ENCODE data around the gene SHROOM4.
A peak's percentile ranks its signal among the peaks of the same experiment; 100 is the strongest.

The SHROOM4 gene

DNA sequence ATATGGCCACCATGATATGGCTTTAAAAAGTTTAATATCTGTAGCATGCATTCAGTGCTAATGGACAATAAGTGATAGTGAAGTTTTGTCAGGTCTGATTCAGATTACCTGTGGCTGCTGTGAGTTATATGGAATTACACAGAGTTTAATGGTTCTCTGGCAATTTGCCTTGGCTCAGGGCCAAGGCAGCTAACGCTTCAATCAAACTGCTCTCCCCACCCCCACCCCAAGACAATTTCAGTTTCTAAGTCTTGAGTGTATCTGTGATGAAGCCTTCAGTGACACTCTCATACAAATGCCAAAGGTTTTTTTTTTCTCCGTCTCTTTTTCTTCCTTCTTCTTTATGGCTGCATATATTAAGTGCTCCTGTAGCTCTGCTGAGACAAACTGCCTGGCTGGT, 106.6 kb downstream of the SHROOM4 start:
- no peak for DNase-seq (ENCODE audit: low read depth)
- TF ChIP-seq, protein P1, sequence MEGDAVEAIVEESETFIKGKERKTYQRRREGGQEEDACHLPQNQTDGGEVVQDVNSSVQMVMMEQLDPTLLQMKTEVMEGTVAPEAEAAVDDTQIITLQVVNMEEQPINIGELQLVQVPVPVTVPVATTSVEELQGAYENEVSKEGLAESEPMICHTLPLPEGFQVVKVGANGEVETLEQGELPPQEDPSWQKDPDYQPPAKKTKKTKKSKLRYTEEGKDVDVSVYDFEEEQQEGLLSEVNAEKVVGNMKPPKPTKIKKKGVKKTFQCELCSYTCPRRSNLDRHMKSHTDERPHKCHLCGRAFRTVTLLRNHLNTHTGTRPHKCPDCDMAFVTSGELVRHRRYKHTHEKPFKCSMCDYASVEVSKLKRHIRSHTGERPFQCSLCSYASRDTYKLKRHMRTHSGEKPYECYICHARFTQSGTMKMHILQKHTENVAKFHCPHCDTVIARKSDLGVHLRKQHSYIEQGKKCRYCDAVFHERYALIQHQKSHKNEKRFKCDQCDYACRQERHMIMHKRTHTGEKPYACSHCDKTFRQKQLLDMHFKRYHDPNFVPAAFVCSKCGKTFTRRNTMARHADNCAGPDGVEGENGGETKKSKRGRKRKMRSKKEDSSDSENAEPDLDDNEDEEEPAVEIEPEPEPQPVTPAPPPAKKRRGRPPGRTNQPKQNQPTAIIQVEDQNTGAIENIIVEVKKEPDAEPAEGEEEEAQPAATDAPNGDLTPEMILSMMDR (IDR thresholded peaks at IDR 0.05; ENCODE audit: control insufficient read depth, insufficient read depth, low read depth, low read length, missing control alignments), result no peak

DNA sequence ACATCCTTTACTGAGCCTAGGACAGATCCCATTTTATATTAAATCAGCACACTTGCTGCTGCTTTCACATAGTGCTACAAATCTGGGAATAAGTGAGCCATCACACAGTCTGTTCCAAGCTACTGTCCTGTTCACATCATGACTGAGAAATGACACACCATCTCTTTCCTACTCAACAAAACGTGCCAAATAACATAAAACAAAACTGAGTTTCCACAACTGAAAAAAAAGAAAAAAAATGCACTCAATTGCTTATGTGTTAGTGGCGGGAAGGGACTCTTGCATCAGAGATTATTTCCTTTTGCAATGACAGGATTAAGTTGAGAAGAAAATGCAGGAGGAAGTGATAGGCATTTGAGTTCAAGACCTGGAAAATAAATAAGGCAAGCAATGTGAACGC, 109.0 kb downstream of the SHROOM4 start:
- TF ChIP-seq, protein P1 (IDR thresholded peaks at IDR 0.05; ENCODE audit: control insufficient read depth, insufficient read depth, low read depth, low read length, missing control alignments), result no peak
- no peak for DNase-seq (ENCODE audit: low read depth)
- no peak overlapping the region for H3K4me3 ChIP-seq (ENCODE audit: control insufficient read depth, low read depth, low read length)

More for the DNA sequence above, 106.6 kb downstream of the SHROOM4 start:
- no peak overlapping the region for H3K4me3 ChIP-seq (ENCODE audit: control insufficient read depth, low read depth, low read length)

DNA sequence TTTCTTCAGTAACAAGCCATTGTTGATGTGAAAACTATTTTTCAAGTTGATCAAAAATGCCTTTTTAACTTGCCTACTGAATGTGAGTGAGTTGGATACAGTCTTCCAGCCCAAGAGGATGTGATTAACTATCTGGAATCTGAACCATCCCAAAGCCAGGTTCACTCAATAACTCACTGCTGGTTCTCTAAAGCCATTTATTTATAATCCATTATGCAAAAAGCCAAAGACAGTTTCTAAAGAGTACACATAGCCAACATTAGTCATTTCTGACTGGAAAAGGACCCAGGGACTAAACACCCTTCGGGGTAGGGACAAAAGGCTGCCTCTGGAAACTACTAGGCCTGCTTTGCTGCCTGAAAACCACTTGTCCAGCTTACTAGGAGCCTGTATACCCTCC, 109.6 kb downstream of the SHROOM4 start:
- H3K4me3 ChIP-seq (ENCODE audit: control insufficient read depth, low read depth, low read length), result no peak overlapping the region
- no peak for DNase-seq (ENCODE audit: low read depth)
- TF ChIP-seq, protein P1 (IDR thresholded peaks at IDR 0.05; ENCODE audit: control insufficient read depth, insufficient read depth, low read depth, low read length, missing control alignments), result no peak

DNA sequence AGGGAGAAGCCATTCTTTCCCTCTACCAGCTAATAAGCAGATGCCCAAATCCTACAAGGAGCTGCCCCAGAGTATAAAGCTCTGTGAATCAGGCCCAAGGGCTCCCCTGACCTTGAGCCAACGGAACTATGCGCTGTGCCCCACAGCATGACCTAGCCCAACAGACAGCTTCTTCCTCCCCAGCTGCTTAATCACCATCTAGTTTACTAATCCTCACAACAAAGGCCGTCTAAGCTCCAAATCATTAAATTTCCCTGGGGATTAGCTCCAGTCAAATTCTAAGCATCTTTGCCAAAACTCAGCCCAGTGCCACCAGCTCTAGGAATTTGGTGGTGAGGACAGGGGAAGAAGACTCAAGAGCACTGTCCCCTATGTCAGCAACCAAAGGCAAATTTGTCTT, 113.1 kb downstream of the SHROOM4 start:
- DNase-seq (ENCODE audit: low read depth), result no peak
- H3K4me3 ChIP-seq (ENCODE audit: control insufficient read depth, low read depth, low read length), result no peak overlapping the region
- TF ChIP-seq, protein P1 (IDR thresholded peaks at IDR 0.05; ENCODE audit: control insufficient read depth, insufficient read depth, low read depth, low read length, missing control alignments), result no peak

DNA sequence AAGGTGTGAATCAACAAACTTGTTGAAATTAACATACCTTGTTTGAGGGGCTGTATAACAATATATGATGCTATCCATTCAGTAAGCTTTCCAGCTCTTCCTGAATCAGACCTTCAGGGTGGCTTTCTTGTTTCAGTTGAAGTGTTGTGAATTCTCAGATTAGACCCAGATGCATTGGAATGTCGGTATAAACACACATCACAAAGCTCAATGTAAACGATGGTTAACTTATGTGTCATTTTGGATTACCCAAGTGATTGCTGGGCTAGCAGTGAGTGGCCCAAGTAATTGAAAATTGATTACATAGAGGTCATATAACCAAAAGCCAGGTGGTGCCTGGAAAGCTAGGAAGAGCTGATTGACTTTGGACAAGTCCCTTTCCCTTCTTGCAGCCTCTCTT, 115.0 kb downstream of the SHROOM4 start:
- no peak overlapping the region for H3K4me3 ChIP-seq (ENCODE audit: control insufficient read depth, low read depth, low read length)
- TF ChIP-seq, protein P1 (IDR thresholded peaks at IDR 0.05; ENCODE audit: control insufficient read depth, insufficient read depth, low read depth, low read length, missing control alignments), result no peak

DNA sequence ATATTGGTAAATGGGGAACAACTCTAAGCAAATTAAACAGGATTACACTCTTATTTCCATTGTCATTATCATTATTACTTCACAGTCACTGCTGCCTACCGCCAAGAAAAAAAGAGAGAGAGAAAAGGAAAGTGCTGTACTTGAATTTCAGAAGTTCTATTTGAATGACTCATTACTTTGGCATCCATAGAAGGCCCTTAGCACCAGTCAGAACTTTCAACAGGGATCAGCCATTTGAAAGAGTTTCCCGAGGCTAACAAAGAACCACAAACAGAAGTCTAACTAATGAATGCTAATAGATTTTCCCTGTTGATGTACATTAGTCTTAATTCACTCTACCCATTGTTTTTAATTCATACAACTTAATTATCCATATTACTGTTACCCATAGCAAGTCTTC, 116.3 kb downstream of the SHROOM4 start:
- no peak overlapping the region for H3K4me3 ChIP-seq (ENCODE audit: control insufficient read depth, low read depth, low read length)
- TF ChIP-seq, protein P1 (IDR thresholded peaks at IDR 0.05; ENCODE audit: control insufficient read depth, insufficient read depth, low read depth, low read length, missing control alignments), result no peak
- peak; percentile 45 for DNase-seq (ENCODE audit: low read depth)

More for the DNA sequence above, 115.0 kb downstream of the SHROOM4 start:
- no peak for DNase-seq (ENCODE audit: low read depth)

DNA sequence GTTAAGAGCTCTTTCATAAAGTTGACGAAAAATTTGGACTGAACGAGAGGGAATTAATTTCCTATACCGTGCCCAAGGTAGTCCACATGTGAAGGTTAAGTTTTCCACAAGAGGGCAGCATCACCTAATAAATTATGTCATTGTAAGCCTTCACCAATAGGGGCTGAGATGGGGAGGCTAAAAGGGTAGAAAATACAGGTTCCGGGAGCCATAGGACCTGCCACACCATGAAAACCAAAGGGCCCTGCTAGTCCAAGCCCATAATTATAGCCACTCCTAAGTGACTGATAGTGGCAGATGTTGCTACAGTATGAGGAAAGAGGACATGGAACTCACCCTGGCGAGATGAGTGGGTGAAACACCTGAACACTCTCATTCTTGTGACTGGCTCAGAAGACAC, 122.2 kb downstream of the SHROOM4 start:
- DNase-seq (ENCODE audit: low read depth), result no peak
- TF ChIP-seq, protein P1 (IDR thresholded peaks at IDR 0.05; ENCODE audit: control insufficient read depth, insufficient read depth, low read depth, low read length, missing control alignments), result peak; percentile 64
- no peak overlapping the region for H3K4me3 ChIP-seq (ENCODE audit: control insufficient read depth, low read depth, low read length)
